Psoas muscle (tissue), 8 donors: ENCODE measurements around the gene DGUOK. TPM values are rescaled to one million over a fixed set of nuclear protein-coding genes. Genes with fewer than 3 reads are reported as not detected.

Source experiments
- ATAC-seq, 4 donors: fragments of 200-7000 bp; cut with Tn5 transposase; one replicate each; pipeline ENCODE4 v1.9.1; 2020; ENCODE audit warnings: moderate library complexity in 3 of 4, mild to moderate bottlenecking in 2 of 4
- DNase-seq, 2 donors: peaks; one replicate each; pipeline ENCODE4 v3.0.0-alpha.2; 2020
- H3K27ac ChIP-seq: fragments of 200-600 bp; one replicate; pipeline ENCODE4 v1.8.0; 2022
- H3K27me3 ChIP-seq, 3 donors: fragments of 200-600 bp in 1 of 3; one replicate each; pipeline versions ENCODE4 v1.6.1 to v1.8.0; 2013 to 2022; ENCODE audit warnings: low read length in 2 of 3, mild to moderate bottlenecking in 2 of 3, moderate library complexity in 1 of 3; ENCODE audit not compliant: insufficient read depth in 3 of 3
- H3K36me3 ChIP-seq, 2 donors: fragments of 200-600 bp in 1 of 2; one replicate each; pipeline versions ENCODE4 v1.6.1 to v1.8.0; 2013 to 2022; ENCODE audit warnings: low read depth in 1 of 2, mild to moderate bottlenecking in 1 of 2, moderate library complexity in 1 of 2; ENCODE audit not compliant: insufficient read depth in 1 of 2
- H3K4me1 ChIP-seq: fragments of 200-600 bp; one replicate; pipeline ENCODE4 v1.8.0; 2022
- H3K4me3 ChIP-seq: fragments of 200-600 bp; one replicate; pipeline ENCODE4 v1.8.0; 2022; ENCODE audit warnings: mild to moderate bottlenecking
- H3K9me3 ChIP-seq: fragments of 200-600 bp; one replicate; pipeline ENCODE4 v1.8.0; 2022
- CTCF ChIP-seq: fragments of 200-600 bp; IDR thresholded peaks from one replicate; pipeline ENCODE4 v1.8.0; 2022; ENCODE audit warnings: antibody characterized with exemption
- WGBS, 3 donors: extraction: QIAGEN DNeasy Blood & Tissue Kit; methylation state at CpG; one replicate each; pipeline versions ENCODE4 v1.1.6 to v1.1.7; 2013; 5-methylcytosine and 5-hydroxymethylcytosine counted together
- intact Hi-C, 2 donors: fragments of 100-400 bp; cut with DNase I; formaldehyde crosslinking; loops; one replicate each; pipeline versions ENCODE4 v1.11.0 to v1.14.2; 2022
- polyA plus RNA-seq, 3 donors: library from polyadenylated mRNA; stranded (reverse); fragments of 200-250 nt; gene quantifications; one replicate each; pipeline ENCODE4 v1.2.3, GENCODE V29; 2013
- total RNA-seq, 4 donors: library from RNA; stranded (reverse); fragmentation: NEBNext Ultra II Directional in 2 of 4; extraction: Animal tissue kit (Norgen Biotek cat#: 25700) in 2 of 4; gene quantifications; one replicate each; pipeline versions ENCODE4 v1.2.1 to v1.2.4, GENCODE V29; 2021 to 2023
- donor health status: healthy with polysubstance abuse.
- donor health status: DM: no; HTN: no; CAD: no; lungs with moderate emphysema.
- donor health status: Bipolar disorder and iron deficiency.
- donor health status: healthy.
- donor health status: DM: yes; HTN: yes; CAD: no.
- donor health status: DM: no; HTN: no; CAD: no.
- donor health status: DM: no; HTN: no; CAD: no.
- donor health status: DM: yes; HTN: yes; CAD: no.

Gene DGUOK
- total and polyA plus RNA-seq, 7 donors = 12.9 to 74.2 (median 22.3) TPM

- Histone ChIP-seq H3K36me3 (peaks cover 0 to 4% of the 10 kb centered on the region in 2 donors), H3K27me3 (peaks cover 0 to 2% (median 0%) of the 10 kb centered on the region in 3 donors), H3K9me3 (no peaks in the 10 kb centered on the region), H3K27ac (peak overlapping the region; percentile 46), H3K4me1 (peaks cover 56% of the 10 kb centered on the region), H3K4me3 (peak overlapping the region; percentile 78)
- TF ChIP-seq CTCF = no peak
- peak in 1 of 4 donors; percentile 18 for ATAC-seq
- intact Hi-C loops = loop anchor here in 1 of 2 donors (5.0 to 10.0 kb wide), 2 partner anchors 58 to 160 kb away; partner anchors contain the start of genes DGUOK and STAMBP
- DNase-seq = peak; percentile 60 to 81
- 0 to 1% methylated on average over 6 to 52 of the region's 58 CpGs; no CpG with 5 or more reads in 1 of the 3 donors for WGBS, 3 donors
Observed at GRCh38 chr2:73984922-73985307, 58.2 kb downstream of the DGUOK start.

GRCh38 chr2:73985308-73986084, 58.8 kb downstream of the DGUOK start:
- Histone ChIP-seq H3K9me3 (no peaks in the 10 kb centered on the region), H3K4me1 (peaks cover 56% of the 10 kb centered on the region), H3K4me3 (peak overlapping the region; percentile 78), H3K36me3 (peaks cover 0 to 4% of the 10 kb centered on the region in 2 donors), H3K27me3 (peaks cover 0 to under 1% (median 0%) of the 10 kb centered on the region in 3 donors), H3K27ac (peak overlapping the region; percentile 46)
- intact Hi-C loops = loop anchor here in 1 of 2 donors (10.0 kb wide), 1 partner anchor 161 kb away; the partner anchor contains the start of gene STAMBP
- no peak for TF ChIP-seq CTCF
- WGBS, 3 donors = 5 to 26% (median 14%) methylated on average over 13 to 66 of the region's 66 CpGs
- ATAC-seq (no peak), DNase-seq (peak; percentile 63 to 75)

GRCh38 chr2:73986085-73986681, 59.5 kb downstream of the DGUOK start:
- Histone ChIP-seq H3K9me3 (no peaks in the 10 kb centered on the region), H3K36me3 (peaks cover 0 to 4% of the 10 kb centered on the region in 2 donors), H3K27me3 (no peaks in the 10 kb centered on the region), H3K27ac (no peak overlapping the region), H3K4me1 (peaks cover 54% of the 10 kb centered on the region), H3K4me3 (peak overlapping the region; percentile 78)
- DNase-seq = no peak
- no peak for TF ChIP-seq CTCF
- WGBS, 3 donors = 92 to 94% (median 94%) methylated on average over 21 of the region's 21 CpGs
- ATAC-seq = no peak
- intact Hi-C loops = loop anchor here in 1 of 2 donors (10.0 kb wide), 1 partner anchor 161 kb away; the partner anchor contains the start of gene STAMBP

GRCh38 chr2:73987109-73987947, 60.6 kb downstream of the DGUOK start:
- 29 to 30% (median 29%) methylated on average over 24 of the region's 24 CpGs for WGBS, 3 donors
- Histone ChIP-seq H3K27ac (peak overlapping the region; percentile 42), H3K9me3 (no peaks in the 10 kb centered on the region), H3K4me1 (peaks cover 45% of the 10 kb centered on the region), H3K36me3 (peaks cover 0 to 4% of the 10 kb centered on the region in 2 donors), H3K27me3 (no peaks in the 10 kb centered on the region), H3K4me3 (peak overlapping the region; percentile 78)
- TF ChIP-seq CTCF = peak; percentile 27
- peak in 1 of 2 donors; percentile 63 for DNase-seq
- ATAC-seq = peak; percentile 64 to 84 (median 70)
- intact Hi-C loops = loop anchor here in 1 of 2 donors (10.0 kb wide), 1 partner anchor 163 kb away; the partner anchor contains the start of gene STAMBP
